ENCODE data around the gene PI4KB.
"Not testable (repeated sequence)": the region's sequence is repeated elsewhere in the genome, so short reads cannot be mapped to it uniquely, and the experiment has no call there.

The PI4KB gene

DNA sequence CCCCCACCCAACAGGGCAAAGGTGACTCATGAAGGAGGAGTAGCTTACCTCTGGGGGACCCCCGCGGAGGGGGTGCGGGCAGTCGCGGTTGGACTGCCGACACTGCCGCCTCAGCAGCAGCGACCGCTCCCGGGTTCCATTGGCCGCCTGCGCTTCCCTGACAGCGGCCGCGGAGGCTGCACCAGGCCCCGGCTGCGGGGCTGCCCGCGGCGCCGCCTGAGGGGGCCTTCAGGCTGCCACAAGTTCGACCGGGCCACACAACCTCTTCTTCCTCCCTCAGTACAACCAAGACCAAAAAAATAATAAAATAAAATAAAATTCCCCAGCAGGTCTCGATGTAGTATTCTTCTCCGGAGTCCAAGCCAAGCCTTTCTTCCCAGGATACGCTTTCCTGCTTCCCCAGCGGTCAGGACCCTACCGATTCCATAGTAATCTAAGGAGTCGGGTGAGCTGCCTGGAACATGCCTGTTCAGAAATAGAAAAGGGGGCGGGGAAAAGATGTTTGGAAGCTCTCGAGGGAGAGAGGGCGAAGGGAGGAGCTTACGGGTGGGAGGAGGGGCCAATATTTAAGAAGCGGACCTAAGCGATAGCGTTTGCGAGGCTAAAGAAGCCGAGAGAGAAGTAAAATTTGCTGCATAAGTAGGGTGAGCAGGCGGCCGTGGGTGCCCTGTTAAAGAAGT, at the start of gene PI4KB:
Gene PI4KB (minus strand): TSS at position 194 of the 680 bp plus-strand sequence. CDS start 10,935 bp downstream, outside the sequence.
- DNase-seq, result no peak

DNA sequence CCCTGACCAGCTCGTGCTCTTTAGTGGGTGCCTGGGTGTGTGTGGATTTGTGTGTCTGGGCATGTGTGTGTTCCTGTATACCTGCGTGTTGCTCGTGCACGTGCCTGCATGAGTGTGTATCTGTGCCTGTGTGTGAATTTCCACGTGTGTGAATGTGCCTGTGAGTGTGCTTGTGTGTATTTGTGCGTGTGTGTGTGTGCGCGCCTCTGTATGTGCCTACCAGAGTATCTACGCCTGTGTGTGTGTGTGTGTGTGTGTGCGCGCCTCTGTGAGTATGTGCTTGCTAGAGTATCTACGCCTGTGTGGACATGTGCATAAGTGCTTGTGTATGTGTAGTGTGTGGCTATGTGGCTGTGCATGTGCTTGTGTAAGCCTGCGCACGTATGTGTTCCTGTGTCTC, 46.0 kb upstream of the PI4KB start:
- DNase-seq, result no peak

DNA sequence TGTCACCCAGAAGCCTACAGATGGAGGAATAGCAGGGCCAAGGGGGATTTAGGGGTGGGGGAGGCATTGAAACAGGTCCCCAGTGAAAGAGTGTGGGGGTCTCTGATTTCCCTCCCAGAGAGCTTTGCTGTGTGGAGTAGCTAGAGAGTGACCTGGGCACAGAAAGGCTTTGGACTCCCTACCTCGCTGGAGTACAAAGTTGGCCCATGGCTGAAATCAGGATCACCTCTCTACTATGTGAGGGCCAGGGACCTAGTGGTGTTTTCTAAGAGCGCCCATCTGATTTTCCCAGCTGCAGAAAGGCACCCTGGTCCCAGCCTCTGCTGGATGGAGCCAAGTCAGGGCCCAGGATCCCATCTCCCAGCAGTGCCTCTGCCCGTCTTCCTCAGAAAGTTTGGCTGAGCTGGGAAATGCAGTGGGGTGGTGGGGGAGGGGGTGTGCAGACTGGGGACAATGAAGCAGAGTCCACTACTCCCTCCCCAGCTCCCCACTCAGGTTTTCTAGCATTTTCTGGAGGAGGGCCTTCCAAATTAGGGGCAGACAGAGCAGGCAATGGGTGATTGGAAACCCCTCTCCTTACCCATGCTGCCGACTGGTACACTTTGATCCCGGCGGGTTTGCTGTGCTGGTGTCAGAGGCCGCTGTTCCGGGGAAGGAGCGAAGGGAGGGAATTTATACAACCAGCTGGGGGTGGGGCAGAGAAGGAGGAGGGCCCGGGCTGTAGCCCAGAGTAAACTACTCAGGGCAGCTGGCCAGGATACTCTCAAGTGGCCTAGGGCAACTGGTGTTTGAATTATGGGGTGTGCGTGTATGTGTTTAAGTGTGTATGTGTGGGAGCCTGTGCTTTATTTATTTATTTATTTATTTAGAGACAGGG, 45.1 kb upstream of the PI4KB start, which contains the start of gene SELENBP1:
Gene SELENBP1 (minus strand): TSS at position 648 of the 877 bp plus-strand sequence. CDS start 64 bp downstream, at position 584.
- DNase-seq, result no peak

DNA sequence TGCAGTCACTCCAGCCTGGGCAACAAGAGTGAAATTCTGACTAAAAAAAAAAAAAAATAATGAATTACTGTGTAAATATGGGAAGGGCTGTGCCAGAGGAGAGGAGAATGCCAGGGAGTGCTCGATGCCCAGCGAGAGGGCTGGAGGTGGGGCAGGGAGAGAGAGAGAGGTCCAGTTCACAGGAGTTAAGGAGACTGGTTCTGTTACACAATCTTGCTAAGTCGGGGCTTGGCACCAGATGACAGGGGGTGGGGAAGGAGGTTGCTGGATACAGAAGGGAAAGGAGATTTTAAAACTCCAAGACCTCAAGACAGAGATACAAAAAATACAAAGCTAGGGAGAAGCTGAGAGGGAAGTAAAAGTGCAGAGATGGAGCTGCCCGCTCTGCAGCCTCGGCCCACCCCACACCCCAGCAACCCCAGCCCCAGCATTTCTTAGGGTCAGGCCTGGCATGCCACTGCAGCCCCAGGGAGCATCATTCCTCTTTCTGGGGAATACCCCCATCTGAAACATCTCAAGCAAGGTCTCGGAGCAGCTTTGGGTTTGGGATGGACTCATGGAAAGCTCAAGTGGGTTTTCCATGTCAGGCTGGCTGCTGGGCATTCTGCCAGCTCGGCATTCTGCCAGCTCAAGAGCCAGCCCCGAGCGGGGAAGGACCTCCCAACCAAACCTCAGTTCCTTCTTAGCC, 44.3 kb upstream of the PI4KB start:
- DNase-seq, result no peak

DNA sequence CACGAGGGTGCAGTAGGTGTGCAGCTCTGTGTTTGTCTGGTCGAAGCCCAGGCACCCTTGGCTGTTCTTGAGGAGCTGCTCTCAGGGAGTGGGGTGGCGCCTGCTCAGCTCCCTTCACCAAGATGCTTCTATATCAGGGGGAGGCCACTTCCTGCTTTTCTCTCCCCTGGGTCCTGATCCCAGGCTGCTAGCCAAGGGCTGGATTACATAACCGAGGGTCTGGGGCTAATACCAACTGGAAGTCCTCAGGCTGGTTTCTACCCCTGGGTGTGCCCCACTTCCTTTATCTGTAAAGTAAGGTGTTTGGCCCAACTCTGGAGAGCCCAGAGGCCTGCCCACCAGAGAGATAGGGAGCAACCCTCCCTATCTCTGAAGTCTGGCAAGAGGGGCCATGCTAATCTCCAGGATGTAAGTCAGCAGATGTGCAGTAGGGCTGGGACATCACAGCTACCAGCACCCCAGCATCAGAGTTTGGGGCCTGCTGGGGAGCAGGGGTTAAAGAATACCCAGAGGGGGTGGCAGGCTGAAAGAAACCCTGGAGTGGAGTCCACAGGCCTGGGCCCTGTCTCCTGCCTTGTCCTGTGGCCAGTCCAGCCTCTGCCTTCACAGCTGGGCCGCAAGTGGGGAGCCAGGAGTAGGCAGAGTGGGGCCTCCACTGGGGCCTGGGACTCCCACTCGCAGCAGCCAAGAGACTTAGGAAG, 43.1 kb upstream of the PI4KB start:
- DNase-seq, result no peak

DNA sequence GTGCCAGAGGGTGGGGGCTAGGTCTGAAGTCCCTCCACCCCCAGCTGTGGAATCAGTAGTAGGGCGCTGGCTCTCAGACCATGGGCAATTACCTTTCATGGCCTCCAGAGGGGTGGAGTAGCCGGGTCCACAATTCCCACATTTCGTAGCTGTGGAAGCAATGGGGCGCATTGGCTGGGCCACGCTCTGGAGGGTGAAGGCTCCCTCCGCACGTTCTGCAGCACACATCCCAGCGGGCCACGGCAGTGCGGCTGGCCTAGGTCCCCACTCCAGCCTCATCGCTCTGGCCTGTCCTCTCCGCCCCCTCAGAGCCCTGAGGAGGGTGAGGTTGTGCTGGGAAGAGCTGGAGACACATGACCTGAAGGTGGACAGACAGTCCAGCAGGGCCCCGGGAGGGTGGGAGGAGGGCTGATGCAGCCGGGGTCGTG, 42.4 kb upstream of the PI4KB start:
- DNase-seq, result no peak

DNA sequence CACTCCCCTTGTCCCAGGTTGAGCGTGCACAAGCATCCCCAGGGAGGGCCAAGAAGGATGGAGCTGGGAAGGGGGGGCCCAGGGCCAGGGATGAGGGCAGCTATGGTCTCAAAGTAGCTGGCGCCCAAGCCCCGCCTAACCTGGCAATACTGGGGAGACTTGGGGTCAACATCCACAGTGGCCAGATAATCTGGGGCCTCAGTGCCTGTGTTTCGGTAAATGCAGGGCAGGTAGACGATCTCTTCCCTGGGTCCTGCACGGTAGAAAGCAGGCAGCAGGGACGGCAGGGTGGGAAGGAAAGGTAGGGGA, 42.0 kb upstream of the PI4KB start:
- no peak for DNase-seq

DNA sequence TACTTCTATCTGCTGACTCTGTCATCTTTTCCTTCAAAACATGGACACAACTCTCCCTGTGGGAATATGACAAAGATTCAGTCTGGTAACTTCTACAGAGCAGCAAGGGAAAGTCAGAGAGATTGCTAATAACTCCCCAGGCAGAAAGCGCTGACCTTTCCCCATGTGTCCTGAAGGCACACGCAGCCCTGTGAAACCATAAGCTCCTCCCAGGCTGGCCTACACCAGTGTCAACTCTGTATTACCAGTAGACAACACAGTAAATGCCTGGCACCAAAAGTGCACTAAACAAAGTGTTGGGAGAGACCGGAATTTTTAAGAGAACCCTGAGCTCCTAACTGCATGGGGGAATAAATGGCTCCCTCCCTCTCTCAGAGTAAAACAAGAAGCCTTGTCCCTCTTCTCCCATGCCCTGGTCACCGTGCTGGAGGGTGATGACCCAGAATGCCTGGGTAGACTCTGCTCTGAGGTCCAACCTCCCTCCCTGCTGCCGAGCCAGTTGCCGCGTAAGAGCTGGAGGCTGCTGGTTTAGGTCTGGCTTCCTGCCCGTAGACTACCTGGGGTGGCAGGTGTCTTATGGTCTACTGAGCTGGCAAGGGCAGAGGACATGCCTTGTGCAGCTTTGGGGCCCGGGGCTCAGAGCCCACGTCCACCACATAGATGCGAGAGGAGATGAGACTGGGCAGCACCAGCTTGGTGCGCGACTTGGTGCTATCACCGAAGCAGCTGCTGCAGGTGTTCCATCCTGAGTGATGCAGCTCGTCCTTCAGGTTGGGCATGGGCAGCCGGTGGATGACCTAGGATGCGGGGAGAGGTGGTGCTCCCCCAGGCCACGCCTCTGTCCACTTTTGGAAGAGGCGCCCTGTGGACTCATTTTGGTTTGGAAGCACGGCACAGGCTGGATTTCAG, 41.4 kb upstream of the PI4KB start:
- DNase-seq, result no peak

DNA sequence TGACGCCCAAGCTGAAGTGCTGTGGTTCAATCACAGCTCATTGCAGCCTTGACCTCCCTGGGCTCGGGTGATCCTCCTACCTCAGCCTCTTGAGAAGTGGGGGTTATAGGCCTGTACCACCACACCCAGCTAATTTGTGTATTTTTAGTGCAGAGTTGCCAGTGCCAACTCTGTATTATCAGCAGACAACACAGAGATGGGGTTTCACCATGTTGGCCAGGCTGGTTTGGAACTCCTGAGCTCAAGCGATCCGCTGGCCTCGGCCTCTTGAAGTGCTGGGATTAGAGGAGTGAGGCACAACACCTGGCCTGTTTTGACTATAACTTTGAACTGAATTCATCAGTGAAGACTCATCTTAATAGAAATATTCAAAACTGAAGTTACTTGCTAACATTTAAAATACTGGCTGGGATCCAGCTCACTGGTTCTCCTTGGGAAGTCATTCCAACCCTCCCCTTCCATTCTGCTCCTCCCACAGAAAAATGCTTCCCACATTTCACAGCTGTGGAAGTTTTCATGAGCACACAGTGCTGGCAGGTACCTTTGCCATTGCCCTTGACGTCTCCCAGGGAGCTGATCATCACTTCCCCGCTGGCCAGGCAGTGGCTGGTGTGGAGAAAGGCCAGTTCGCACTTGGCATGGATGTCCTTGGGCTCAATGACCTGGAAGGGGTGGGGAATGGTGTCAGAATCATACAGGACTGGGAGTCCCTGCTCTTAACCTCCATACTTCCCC, 40.6 kb upstream of the PI4KB start:
- DNase-seq, result no peak

DNA sequence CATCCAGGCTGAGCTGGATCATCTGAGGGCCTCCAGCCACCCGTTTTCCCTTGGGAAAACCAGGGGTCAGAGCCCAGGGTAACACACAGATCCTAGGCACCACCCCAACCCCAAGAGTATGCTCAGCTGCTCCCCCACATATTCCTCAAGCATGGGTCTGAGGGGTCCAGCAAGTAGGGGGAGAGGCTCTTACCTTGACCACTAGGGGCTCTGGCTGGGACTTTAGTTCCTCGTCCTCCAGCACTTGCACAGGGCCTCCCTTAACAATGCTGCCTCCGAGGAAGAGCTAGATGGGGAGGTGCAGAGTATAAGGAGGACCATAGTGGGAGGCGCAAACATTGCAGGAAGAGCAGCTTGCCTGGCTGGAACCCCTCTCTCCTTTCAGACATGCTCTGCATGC, 37.8 kb upstream of the PI4KB start:
- no peak for DNase-seq

DNA sequence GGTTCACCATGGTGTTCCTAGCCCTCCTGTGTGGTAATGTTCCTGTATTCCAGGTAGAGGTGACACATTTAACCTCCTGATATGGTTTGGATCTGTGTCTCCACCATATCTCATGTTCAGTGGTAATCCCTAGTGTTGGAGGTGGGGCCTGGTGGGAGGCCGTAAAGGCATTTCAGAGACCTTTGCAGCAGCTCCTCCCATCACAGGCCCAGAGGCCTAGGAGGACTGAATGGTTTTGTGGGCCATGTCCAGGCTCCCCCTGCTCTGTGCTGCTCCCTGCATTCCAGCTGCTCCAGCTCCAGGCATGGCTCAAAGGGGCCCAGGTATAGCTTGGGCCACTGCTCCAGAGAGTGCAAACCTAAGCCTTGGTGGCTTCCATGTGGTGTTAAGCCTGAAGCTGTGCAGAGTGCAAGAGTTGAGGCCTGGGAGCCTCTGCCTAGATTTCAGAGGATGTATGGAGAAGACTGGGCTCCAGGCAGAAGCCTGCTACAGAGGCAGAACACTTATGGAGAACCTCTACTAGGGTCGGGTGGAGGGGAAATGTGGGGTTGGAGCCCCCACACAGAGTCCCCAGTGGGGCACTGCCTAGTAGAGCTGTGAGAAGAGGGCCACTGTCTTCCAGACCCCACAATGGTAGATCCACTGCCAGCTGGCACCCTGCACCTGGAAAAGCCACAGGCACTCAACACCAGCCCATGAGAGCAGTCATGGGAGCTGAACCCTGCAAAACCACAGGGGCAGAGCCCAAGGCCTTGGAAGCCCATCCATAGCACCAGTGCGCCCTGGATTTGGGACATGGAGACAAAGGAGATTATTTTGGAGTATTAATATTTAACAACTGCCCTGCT, 35.3 kb upstream of the PI4KB start:
- no peak for DNase-seq

DNA sequence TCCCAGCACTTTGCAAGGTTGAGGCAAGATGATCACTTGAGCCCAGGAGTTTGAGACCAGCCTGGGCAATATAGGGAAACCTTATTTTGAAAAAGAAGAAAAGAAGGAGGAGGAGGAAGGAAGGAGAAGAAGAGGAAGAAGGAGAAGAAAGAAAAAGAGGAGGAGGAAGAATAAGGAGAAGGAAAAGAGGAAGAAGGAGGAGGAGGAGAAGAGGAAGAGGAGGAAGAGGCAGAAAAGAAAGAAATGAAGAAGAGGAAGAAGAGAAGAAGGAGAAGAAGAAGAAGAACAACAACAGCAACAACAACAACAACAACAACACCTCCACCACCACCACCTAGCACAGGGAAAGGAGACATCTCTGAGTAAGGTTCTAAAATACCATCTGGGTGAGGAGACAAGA, 34.7 kb upstream of the PI4KB start:
- DNase-seq, result no peak

DNA sequence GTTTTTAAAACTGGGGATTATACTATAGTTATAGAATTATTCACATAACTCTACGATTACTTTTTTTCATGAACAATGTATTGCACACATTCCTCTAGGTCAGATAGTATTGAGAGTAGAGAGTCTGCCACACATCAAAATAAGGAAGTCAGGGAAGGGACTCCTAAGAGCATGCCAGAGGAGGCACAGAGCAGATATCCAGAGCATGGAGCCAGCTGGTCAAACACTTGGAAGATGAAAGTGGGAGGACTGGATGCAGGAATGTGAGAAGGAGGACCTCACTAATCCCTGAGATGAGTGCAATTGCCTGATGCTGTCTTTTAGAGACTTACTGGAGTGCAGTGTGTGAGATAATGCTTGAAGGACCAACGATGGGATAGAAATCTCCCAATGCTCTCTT, 29.5 kb upstream of the PI4KB start:
- DNase-seq, result no peak

DNA sequence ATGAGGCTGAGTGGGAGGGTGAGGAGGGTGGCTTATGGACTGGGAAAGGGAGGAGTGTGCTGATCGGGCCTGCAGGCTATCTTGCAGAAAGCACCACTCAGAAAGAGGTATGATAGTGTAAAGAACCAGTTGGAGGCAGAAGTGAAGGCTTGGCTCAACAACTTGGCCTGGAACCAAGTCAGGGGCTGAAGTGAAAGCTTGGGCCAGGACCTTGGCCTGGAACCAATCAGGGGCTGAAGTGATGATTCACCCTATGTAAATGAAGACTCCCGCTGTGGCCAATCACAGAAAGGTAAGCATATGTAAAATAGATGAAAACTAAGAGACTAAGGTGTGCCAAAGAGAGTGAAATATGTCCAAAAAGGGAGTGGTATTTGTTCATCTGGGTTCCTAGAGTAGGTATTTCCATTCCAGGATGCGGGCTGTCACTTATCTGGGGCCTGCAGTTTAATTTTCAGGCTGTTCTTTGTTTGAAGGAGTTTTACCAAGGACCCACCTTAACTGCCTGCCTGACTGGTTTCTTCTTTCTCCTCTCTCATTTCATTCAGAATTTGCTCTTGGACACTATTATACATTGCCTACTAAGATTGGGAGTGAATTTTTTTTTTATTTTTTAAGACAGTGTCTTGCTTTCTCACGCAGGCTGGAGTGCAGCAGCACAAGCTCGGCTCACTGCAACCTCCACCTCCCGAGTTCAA, 25.0 kb upstream of the PI4KB start:
- no peak for DNase-seq

DNA sequence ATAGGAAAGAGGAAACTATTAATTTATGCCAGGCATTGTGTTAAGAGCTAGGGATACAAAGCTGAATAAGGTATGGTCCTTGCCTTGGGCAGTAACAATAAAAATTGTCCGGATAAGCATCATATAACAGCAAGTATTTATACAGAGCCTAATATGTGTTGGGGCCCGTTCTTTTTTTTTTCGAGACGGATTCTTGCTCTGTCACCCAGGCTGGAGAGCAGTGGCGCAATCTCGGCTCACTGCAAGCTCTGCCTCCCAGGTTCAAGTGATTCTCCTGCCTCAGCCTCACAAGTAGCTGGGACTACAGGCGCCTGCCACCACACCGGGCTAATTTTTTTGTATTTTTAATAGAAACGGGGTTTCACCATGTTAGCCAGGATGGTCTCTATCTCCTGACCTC, 23.1 kb upstream of the PI4KB start:
- not testable (repeated sequence) for DNase-seq

DNA sequence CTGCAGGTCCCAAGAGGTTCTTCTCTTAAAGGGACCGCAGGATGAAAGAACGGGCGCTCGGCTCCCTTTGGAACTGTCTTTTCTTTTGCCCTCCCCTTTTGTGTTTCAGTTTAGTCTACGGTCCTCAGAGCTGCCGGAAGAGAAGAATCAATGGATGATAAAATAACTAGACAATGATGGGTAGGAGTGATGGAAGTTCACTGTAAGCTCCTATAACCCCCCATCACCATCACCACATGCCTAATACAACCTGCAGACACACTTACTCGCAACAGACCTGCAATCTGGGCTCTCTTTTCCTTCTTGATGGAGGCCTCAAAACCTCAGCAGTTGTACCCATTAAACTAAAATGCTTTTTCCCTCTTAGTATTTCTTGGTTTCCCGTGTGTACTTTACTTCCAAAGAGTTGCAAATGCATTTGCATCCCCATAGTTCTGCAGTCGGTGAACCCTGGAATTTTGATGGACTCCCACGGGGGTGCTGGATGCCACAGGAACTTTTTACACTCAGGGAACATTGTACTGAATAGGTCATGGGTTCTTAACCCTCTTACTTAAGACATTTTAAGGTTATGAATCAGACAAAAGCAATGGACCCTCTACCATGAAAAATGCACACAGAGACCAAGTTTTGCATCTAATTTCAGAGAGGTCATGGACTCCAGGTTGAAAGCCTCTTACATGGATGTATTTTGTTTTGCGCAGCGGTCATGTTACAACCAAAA, 20.5 kb upstream of the PI4KB start:
- no peak for DNase-seq

DNA sequence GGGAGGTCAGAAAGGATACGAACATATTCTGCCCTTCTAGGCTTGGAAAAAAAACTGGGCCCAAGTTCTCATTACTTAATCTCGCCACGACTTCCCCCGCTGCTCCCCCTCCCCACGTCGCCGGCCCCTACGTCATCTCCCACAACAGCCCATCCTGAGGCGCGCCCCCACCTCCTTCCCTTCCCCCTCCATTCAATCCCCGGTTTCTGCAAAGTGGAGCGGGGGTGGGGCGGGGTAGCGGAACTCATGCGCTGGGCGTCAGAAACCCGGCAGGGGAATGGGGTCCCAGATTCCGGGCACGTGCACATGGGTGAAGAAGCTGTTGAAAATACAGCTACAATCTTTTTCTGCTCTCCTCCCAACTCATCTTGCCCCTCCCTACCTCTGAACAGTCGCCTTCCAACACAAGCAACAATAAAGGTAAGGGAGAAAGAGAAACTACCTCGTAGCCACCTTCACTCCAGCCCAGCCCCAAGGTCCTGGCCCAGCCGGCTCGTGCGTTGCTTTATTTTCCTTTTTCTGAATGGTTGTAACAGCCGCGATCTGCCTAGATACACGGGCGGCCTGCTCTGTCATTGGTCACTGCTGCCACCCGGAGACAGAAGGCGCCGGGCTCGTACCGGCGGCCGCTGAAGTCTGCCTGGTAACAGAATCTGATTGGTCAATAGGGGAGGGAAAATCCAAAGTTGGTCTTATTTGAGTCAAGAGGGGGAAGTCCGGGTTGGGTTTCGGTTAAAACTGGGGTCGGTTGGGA, 19.7 kb upstream of the PI4KB start, which contains the start of gene RFX5:
Gene RFX5 (minus strand): TSS at position 484 of the 754 bp plus-strand sequence. CDS start 932 bp downstream, outside the sequence.
- DNase-seq, result no peak
